Stimulated activated CD4-positive, alpha-beta T cell treated with anti-CD3 and anti-CD28 coated beads, Interleukin-2, amount 100 ng/mL, for 4 hours (primary cell): ENCODE data around the gene TNFAIP6.
"Not testable (repeated sequence)": the region's sequence is repeated elsewhere in the genome, so short reads cannot be mapped to it uniquely, and the experiment has no call there.

ENCODE experiments used
- DNase-seq: peaks from one replicate; pipeline ENCODE4 v3.0.0-alpha.2; 2020; ENCODE audit warnings: low read depth

TNFAIP6 gene

DNA sequence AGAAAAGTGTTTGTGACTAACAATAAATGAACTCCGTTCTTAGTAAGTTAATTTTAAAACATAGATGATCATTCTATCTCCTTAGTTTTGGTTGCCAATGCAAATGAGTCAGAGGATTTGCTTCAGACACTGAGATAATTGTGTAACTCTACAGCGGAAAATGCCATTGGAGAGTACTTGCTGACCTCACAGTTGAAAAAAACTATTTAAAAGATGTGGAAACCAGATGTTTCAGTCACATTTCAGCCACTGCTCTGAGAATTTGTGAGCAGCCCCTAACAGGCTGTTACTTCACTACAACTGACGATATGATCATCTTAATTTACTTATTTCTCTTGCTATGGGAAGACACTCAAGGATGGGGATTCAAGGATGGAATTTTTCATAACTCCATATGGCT is at the start of gene TNFAIP6:
Gene TNFAIP6 (plus strand): TSS at position 234 of the 400 bp plus-strand sequence. CDS start 75 bp downstream, at position 309.
- DNase-seq = no peak

DNA sequence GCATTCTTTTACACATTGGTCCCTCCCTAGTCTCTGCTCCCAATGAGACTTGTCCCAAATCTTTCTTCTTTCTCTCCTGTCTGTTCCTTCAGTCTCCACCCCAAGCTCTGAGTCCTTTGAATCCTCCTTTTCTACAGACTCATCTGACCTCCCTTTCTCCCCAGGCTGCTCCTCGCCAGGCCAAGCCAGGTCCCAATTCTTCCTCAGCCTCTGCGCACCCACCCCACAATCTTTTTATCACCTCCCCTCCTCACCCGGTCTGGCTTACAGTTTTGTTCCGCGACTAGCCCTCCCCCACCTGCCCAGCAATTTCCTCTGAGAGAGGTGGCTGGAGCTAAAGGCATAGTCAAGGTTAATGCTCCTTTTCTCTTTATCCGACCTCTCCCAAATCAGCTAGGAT is 47.1 kb upstream of the TNFAIP6 start:
- DNase-seq = not testable (repeated sequence)

DNA sequence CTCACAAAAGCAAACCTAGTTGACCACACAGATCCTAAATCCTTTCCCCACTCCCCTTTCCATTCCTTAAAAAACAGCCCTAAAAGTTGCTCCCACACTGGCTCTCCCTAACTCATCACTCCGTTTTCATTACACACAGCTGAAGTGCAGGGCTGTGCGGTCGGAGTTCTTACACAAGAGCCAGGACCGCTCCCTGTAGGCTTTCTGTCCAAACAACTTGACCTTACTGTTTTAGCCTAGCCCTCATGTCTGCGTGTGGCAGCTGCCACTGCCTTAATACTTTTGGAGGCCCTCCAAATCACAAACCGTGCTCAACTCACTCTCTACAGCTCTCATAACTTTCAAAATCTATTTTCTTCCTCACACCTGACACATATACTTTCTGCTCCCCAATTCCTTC is 45.0 kb upstream of the TNFAIP6 start:
- DNase-seq = not testable (repeated sequence)

DNA sequence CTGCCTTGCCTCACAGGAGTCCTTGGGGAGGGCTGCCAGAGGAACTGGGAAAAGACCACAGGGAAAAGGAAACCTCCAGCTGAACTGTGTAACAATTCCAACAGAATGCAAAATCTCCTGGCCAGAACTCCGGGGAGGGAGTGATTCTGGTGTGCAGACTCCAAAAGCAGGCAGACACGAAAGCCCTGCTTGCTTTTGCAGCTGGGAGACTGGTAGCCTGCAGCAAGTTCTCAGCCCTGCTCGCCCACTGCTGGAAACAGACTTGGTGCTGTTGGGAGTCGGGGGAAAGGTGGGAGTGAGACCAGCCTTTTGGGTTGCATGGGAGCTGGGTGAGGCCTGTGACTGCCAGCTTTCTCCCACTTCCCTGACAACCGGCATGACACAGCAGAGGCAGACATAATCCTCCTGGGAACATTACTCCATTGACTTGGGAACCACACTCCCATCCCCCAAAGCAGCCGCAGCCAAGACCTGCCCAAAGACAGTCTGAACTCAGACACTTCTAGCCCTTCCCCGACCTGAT is 42.0 kb upstream of the TNFAIP6 start:
- no peak for DNase-seq

GRCh38 chr2:151325581-151326095 is 31.8 kb upstream of the TNFAIP6 start:
- no peak for DNase-seq

DNA sequence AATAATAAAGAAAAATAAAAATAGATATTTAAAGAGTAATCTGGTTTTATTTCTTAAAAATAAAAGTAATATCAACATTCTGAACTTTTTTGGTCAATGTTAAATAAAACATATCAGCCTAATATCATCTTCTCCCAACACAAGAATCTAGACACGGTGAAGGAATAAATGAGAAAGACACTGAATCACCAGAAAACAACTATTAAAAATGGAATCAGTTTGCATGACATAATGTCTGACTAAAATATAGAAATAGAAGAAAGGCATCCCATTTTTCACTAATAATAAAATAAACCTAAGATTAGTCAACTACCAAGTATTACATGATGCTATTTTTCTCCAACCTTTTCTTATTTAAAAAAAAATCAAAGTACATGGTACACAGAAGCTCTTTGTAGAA is 30.8 kb upstream of the TNFAIP6 start:
- DNase-seq = no peak

DNA sequence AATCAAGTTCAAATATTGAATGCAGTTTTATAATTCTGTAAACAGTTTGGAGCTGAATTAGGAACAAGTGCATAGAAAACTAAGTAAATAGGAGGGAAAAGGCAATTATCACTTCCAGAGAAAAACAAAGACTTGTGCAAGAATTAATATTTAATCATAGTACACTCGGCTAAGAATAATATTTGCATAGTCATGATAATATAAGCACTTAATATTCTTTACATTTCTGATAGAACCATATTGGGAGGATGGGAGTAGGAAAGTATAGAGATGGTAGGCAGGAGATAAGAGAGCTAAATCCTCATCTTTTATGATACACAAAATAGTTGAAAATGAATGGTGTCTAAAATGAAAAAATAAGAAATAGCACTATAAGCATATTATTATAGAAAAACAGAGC is 27.4 kb upstream of the TNFAIP6 start:
- DNase-seq = no peak

DNA sequence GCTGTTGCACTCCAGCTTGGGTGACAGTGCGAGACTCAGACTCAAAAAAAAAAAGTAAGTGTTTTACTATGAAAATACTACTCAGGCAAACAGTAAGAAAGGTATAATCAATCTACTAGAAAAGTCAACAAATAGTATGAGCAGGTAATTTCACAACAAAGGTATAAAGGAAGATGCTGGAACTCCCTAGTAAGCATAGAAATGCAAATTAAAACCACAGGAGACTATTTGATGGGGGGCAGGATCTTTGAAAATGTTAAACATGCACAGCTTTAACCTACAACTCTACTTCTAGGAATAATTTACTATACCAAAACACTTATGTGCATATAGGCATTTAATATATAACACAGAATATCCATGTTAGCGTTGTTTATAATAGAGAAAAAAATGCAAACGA is 24.3 kb upstream of the TNFAIP6 start:
- no peak for DNase-seq

DNA sequence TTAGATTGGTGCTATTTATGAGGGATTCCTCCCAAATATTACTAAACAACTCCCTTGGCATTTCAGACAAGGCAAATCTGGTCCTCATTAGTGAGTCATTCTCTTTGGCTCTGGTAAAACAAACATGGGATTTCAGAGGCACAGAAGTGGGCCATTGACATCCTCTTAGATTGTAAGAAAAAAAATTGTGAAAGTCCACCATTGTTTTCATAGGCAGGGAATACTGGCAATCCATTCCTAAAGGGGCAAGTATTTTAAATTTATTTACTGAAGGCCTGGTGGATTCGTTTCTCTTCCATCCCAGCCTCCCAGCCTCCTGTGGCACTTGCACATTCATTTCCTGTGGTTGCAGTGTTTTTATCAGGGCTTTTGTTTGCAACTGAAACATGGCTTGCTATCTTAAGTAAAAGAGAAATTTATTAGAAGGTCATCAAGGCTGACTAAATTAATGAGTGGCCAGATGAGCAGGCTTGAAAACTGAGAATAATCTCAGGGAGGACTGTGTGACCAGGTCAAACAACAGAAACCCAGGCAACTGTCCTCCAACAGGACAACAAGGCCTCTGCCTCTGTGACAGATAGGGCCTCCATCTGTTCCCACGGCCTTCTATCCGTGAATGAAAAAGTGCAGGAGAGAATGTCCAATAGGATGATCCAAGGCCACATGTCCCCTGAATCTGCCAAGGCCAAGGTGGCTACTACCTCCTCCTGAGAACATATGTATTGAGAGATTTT is 23.1 kb upstream of the TNFAIP6 start:
- no peak for DNase-seq

GRCh38 chr2:151336863-151337371 is 20.5 kb upstream of the TNFAIP6 start:
- no peak for DNase-seq

DNA sequence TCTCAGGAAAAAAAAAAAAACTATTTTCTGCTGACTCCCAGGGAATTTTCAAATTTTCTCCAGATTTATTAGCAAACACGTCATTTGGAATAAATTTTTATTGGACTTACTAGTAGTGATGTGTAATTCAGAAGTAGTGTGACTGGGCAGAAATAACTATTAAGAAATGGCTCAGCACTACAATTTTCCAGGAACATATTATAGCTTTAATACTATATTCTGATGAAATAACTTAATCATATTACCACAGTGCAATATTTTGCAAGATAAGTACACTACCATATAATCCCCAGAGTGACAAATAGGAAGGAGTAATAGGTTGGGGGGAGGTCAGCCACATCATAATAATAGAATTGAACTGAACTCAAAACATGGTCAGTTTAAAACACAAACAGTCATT is 19.7 kb upstream of the TNFAIP6 start:
- no peak for DNase-seq

- no peak for DNase-seq
Observed at GRCh38 chr2:151338115-151338514, 19.3 kb upstream of the TNFAIP6 start.

GRCh38 chr2:151343073-151343472 is 14.3 kb upstream of the TNFAIP6 start:
- DNase-seq = no peak

- not testable (repeated sequence) for DNase-seq
Observed at GRCh38 chr2:151344191-151344590, 13.2 kb upstream of the TNFAIP6 start.

DNA sequence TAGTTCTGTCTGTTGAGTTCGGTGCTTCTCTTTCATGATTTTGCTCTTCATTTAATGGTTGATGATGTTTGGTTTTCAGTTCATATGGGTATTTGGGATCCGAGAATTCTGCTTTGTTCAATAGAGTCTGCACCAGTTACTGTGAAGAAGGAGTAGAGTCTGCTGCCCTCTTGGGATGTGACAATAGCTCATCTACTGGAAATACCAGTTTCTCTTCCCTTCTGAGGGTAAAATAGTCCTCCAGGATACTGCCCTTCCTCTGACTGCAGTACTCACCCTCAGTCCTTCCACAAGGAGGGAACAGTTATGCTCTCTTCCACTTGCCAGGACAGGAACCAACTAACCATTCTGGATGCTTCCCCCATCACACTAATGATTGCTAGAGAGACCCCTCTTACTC is 12.5 kb upstream of the TNFAIP6 start:
- no peak for DNase-seq

DNA sequence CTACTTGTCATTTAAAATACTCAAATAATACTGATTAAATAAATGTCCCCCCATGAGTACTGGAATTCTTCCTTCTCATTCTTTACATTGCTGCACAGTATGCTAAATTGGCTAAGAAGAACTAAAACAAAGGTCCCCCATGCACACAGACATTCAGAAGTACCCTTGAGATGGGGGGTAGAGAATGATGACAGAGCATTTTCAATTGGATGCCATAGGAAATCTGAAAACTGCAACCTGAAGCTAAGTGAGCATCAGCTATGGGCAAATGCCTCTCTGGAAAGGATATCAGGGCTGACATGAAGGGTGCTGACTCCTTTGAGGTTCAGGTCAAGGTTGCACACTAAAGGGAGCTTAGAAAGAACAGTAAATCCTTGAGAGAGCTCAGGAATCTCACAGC is 10.1 kb upstream of the TNFAIP6 start:
- DNase-seq = no peak

- DNase-seq = no peak
Observed at GRCh38 chr2:151347906-151348305, 9.5 kb upstream of the TNFAIP6 start.

DNA sequence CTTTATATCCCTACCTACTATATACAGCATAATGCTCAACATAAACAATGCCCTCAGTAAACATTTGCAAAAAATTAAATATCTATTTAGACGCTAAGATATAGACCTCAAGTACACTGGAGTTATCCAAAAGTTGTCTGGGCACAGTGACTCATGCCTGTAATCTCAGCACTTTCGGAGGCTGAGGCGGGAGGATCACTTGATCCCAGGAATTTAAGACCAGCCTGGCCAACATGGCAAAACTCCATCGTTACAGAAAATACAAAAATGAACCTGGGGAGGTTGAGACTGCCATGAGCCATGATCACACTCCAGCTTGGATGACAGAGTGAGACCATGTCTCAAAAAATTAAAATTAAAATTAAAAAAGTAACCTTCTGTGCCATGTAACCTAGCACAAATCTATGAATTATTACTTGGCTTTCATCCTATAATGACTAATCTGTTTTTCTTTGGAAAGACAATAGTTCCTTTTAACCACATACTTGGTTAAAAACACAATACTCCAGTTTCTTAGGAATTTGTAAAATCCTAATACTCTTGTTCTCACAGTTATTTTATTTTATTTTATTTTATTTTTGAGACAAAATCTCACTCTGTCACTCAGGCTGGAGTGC is 6.7 kb upstream of the TNFAIP6 start:
- no peak for DNase-seq

DNA sequence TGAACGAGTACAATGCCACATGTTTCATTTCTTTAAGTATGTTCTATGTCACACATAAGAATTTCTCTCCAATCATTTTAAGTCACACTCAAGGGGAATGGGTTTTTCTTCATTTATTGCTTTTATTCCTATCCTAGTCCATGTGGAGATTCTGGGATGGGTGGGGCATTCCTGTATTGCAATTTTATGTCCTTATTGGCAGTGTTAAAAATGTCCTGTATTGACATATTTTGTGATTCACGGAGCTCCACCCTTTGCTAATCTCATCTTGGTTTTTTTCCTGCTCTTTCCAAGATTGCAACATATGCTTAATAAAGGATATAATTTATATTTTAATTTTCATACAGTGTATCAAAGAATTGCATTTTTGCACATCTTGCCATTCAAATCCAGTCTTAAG is 3.4 kb upstream of the TNFAIP6 start:
- no peak for DNase-seq

- DNase-seq = no peak
Observed at GRCh38 chr2:151354807-151355206, 2.6 kb upstream of the TNFAIP6 start.

- DNase-seq = no peak
Observed at GRCh38 chr2:151358166-151358970, 976 bp downstream of the TNFAIP6 start.

DNA sequence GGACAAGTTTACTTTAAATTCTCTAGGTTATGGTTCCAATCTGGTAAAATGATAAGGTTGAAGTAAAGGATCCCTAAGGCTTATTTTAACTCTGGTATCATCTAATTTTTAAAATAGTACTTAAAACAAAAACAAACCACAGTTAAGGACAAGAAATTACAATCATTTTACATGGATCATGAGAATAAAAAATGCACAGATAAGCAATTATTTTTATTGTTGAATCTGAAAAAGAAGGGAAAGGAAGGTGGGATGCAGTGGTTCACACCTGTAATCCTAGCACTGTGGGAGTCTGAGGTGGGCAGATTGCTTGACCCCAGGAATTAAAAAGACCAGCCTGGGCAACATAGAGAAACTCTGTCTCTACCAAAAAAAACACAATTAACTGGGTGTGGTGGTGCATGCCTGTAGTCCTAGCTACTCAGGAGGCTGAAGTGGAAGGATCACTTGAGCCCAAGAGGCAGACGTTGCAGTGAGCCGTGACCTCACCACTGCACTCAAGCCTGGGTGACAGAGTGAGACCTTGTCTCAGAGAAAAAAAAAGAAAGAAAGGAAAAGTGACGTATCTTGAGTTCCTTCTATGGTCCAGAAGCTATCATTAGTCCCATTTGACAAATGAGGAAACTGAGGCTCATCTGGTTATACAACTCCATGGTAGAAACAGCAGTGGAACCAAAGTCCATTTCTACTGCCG is 2.5 kb downstream of the TNFAIP6 start:
- DNase-seq = no peak
